ENCODE data around the gene DAB1.

The DAB1 gene

DNA sequence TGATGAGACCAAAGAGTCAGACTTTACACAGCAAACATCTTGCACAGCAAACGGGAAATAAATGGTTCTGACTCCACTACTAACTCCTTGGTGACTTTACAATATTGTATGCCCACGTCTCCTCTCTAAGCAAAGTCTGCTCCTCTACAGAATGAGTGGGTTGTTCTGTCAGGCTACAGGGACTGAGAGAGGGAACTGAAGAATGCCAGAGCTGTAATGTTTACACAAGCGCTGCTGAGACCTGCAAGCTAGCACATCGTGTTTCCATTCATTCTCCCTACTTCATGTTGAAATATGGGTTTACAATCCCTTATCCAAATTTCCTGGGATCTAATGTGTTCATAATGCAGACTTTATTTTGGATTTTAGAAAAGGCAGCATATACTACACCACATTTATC lies 15.9 kb downstream of the DAB1 start:
- H3K36me3 ChIP-seq (ENCODE audit: control insufficient read depth, insufficient read depth, low read length): no peaks in the 10 kb centered on the region
- no peak overlapping the region for H3K4me3 ChIP-seq (ENCODE audit: low read length)
- no peak overlapping the region for H3K9ac ChIP-seq (ENCODE audit: low read length)
- no peaks in the 10 kb centered on the region for H3K27me3 ChIP-seq (ENCODE audit: control insufficient read depth, insufficient read depth, low read length)
- H3K4me1 ChIP-seq (ENCODE audit: control insufficient read depth, insufficient read depth, low read length): peaks cover 21% of the 10 kb centered on the region
- H3K9me3 ChIP-seq (ENCODE audit: control insufficient read depth, low read length): no peaks in the 10 kb centered on the region

DNA sequence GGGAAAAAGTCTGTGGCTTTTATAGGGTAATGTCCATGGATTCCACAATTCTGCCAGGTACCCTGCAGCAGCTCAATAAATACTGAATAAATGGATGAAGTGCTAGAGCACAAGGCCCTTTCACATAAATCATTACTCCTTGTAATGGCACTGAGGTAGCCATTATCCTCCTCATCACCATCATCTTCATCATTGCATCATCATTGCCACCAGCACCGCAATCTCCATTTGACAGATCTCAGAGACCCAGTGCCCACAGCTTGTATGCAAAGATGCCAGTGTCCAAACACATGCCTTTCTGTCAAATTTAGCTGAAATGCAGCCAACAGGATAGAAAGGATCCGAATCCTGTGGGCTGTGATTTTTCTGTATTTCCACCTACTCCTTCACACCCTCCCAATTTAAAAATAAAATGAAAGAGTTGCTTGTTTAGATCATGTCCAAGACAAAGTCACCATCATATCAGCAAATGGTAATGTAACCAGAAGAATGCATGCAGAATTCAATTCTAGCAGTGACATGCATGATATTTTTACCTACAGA lies 17.4 kb downstream of the DAB1 start:
- no peaks in the 10 kb centered on the region for H3K9me3 ChIP-seq (ENCODE audit: control insufficient read depth, low read length)
- no peaks in the 10 kb centered on the region for H3K36me3 ChIP-seq (ENCODE audit: control insufficient read depth, insufficient read depth, low read length)
- no peak overlapping the region for H3K9ac ChIP-seq (ENCODE audit: low read length)
- H3K27me3 ChIP-seq (ENCODE audit: control insufficient read depth, insufficient read depth, low read length): no peaks in the 10 kb centered on the region
- peaks cover 19% of the 10 kb centered on the region for H3K4me1 ChIP-seq (ENCODE audit: control insufficient read depth, insufficient read depth, low read length)
- H3K4me3 ChIP-seq (ENCODE audit: low read length): no peak overlapping the region

DNA sequence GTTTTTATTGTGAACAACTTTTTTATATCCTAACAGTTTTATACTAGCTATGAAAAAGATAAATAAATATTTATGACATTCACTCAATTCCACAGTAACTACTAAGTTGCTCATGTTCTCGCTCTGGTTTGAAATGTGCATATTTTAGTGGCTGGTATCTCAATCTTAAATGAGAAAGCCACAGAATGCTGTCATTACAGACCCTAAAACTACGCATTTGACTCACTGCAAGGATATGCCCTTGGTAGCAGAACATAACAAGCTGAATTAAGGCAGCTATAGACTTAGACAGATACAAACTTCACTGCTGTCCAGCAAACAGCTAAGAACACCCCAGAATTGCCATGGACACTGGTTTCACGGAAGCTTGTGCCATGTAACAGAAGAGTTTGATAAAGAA lies 19.0 kb downstream of the DAB1 start:
- no peaks in the 10 kb centered on the region for H3K9me3 ChIP-seq (ENCODE audit: control insufficient read depth, low read length)
- H3K27me3 ChIP-seq (ENCODE audit: control insufficient read depth, insufficient read depth, low read length): no peaks in the 10 kb centered on the region
- H3K9ac ChIP-seq (ENCODE audit: low read length): no peak overlapping the region
- H3K36me3 ChIP-seq (ENCODE audit: control insufficient read depth, insufficient read depth, low read length): no peaks in the 10 kb centered on the region
- peaks cover 14% of the 10 kb centered on the region for H3K4me1 ChIP-seq (ENCODE audit: control insufficient read depth, insufficient read depth, low read length)
- H3K4me3 ChIP-seq (ENCODE audit: low read length): no peak overlapping the region

DNA sequence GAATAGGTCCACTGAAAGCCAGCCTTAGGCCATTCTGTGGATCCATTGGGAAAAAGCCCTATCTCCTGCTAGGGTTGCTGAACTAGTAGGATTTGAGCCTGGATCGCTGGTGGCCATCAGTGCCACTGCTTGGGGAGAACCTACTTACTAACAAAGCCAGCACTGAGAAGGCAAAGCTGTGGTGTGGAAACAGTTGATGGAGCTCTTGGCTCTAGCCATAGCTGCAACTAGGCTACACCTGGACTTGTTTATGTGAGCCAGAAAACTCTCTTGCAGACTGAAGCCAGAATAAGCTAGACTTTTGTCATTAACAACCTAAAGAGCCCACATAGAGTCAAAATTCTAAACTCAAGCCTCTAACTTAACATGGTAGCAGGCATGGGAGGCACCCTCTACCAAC lies 20.7 kb downstream of the DAB1 start:
- Histone ChIP-seq H3K36me3 (ENCODE audit: control insufficient read depth, insufficient read depth, low read length) (no peaks in the 10 kb centered on the region), H3K4me3 (ENCODE audit: low read length) (no peak overlapping the region), H3K9ac (ENCODE audit: low read length) (no peak overlapping the region), H3K27me3 (ENCODE audit: control insufficient read depth, insufficient read depth, low read length) (no peaks in the 10 kb centered on the region), H3K4me1 (ENCODE audit: control insufficient read depth, insufficient read depth, low read length) (peaks cover 11% of the 10 kb centered on the region), H3K9me3 (ENCODE audit: control insufficient read depth, low read length) (no peaks in the 10 kb centered on the region)

DNA sequence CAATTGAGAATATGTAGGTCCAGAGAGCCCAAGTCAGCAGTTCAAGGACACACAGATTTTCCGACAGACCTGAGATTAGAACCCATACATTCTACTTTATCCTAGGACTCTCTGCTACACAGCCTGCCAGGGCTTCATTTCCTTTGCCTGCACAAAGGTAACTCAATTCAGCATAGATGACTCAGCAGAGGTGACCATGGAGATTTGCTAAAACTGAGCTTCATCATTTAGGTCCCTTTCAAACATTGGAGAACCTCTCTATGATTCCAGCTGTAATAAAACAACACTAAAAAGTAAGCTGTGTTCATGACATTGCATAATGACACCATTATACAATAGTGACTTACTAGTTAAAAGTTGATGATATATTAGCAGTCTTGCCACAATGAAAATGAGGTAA lies 22.2 kb downstream of the DAB1 start:
- H3K9ac ChIP-seq (ENCODE audit: low read length): no peak overlapping the region
- no peaks in the 10 kb centered on the region for H3K27me3 ChIP-seq (ENCODE audit: control insufficient read depth, insufficient read depth, low read length)
- no peaks in the 10 kb centered on the region for H3K36me3 ChIP-seq (ENCODE audit: control insufficient read depth, insufficient read depth, low read length)
- no peaks in the 10 kb centered on the region for H3K9me3 ChIP-seq (ENCODE audit: control insufficient read depth, low read length)
- H3K4me1 ChIP-seq (ENCODE audit: control insufficient read depth, insufficient read depth, low read length): peaks cover 5% of the 10 kb centered on the region
- no peak overlapping the region for H3K4me3 ChIP-seq (ENCODE audit: low read length)

DNA sequence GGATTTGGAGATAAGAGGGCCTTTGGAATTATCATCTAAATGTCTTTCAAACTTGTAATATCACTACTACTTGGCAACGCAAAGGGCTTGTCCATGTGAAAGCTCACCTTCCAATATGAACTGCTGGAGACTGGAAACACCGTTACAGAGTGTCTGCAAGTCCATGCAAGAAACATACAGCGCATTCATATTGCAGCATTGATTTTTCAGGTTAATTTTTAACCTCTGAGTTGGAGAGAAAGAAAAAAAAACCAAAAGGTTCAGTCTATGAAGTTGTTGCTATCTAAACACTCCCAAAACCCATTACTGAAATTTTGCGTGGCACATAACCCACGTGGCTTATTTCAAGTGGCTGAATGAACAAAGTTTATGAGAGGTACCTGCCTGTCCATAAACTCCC lies 23.8 kb downstream of the DAB1 start:
- H3K9me3 ChIP-seq (ENCODE audit: control insufficient read depth, low read length): no peaks in the 10 kb centered on the region
- H3K27me3 ChIP-seq (ENCODE audit: control insufficient read depth, insufficient read depth, low read length): no peaks in the 10 kb centered on the region
- peaks cover 4% of the 10 kb centered on the region for H3K4me1 ChIP-seq (ENCODE audit: control insufficient read depth, insufficient read depth, low read length)
- no peak overlapping the region for H3K9ac ChIP-seq (ENCODE audit: low read length)
- no peak overlapping the region for H3K4me3 ChIP-seq (ENCODE audit: low read length)
- no peaks in the 10 kb centered on the region for H3K36me3 ChIP-seq (ENCODE audit: control insufficient read depth, insufficient read depth, low read length)

DNA sequence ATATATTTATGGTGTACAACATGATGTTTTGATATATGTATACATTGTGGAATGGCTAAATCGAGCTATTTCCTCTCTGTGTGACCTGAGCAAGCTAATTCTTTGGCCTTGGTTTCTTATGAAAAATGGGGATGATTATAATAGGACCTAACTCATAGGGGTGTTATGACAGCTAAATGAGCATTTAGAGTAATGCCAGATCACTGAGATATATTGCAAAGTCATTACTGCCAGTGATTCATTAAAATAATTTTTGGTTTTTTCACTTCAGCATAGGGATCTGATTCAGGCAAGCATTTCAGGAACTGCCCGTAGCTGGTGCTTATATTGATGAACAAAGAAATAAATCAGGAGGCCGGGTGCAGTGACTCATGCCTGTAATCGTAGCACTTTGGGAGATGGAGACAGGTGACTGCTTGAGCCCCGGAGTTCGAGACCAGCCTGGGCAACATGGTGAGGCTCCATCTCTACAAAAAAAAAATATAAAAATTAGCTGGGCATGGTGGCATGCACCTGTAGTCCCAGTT lies 30.7 kb downstream of the DAB1 start:
- no peaks in the 10 kb centered on the region for H3K9me3 ChIP-seq (ENCODE audit: control insufficient read depth, low read length)
- H3K9ac ChIP-seq (ENCODE audit: low read length): no peak overlapping the region
- no peak overlapping the region for H3K4me3 ChIP-seq (ENCODE audit: low read length)
- H3K4me1 ChIP-seq (ENCODE audit: control insufficient read depth, insufficient read depth, low read length): no peaks in the 10 kb centered on the region
- H3K36me3 ChIP-seq (ENCODE audit: control insufficient read depth, insufficient read depth, low read length): no peaks in the 10 kb centered on the region
- no peaks in the 10 kb centered on the region for H3K27me3 ChIP-seq (ENCODE audit: control insufficient read depth, insufficient read depth, low read length)

DNA sequence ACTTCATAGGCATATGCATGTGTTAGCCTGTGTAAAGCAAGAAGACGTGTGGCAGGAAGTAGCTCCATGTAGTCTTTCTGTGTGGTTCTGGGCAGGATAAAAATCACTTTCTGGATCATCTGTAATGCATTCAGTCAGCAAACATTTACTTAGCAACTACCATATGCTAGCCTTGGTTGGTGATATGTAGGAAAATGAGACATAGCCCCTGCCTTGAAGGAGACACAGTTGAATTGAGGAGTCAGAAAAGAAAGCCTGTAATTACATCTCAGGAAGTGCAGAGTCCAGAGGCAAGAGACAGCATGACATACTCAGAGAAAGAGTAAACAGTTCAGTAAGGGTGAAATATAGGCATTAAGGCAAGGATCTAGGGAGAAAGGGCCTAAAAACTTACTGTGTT lies 38.5 kb downstream of the DAB1 start:
- Histone ChIP-seq H3K4me1 (ENCODE audit: control insufficient read depth, insufficient read depth, low read length) (peaks cover 6% of the 10 kb centered on the region), H3K36me3 (ENCODE audit: control insufficient read depth, insufficient read depth, low read length) (no peaks in the 10 kb centered on the region), H3K9ac (ENCODE audit: low read length) (no peak overlapping the region), H3K9me3 (ENCODE audit: control insufficient read depth, low read length) (no peaks in the 10 kb centered on the region), H3K27me3 (ENCODE audit: control insufficient read depth, insufficient read depth, low read length) (no peaks in the 10 kb centered on the region), H3K4me3 (ENCODE audit: low read length) (no peak overlapping the region)

DNA sequence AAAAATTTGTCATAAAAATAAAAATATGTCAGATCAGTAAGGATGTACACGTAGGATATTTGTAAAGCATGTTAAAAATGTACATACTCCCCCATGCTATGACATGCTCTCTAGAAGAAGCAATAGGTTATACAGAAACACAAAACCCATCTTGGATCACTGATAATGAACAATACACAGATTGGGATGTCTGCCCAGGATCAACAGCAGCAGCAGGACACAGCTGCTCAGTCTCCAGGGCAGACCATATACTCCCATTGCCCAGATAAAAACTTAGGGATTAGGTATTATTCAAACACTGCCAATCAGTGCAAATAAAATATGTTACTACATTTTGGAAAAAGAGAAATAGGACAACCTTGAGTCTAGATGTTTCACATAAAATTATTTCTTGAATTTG lies 39.0 kb downstream of the DAB1 start:
- Histone ChIP-seq H3K36me3 (ENCODE audit: control insufficient read depth, insufficient read depth, low read length) (no peaks in the 10 kb centered on the region), H3K27me3 (ENCODE audit: control insufficient read depth, insufficient read depth, low read length) (no peaks in the 10 kb centered on the region), H3K4me1 (ENCODE audit: control insufficient read depth, insufficient read depth, low read length) (peaks cover 6% of the 10 kb centered on the region), H3K4me3 (ENCODE audit: low read length) (no peak overlapping the region), H3K9ac (ENCODE audit: low read length) (no peak overlapping the region), H3K9me3 (ENCODE audit: control insufficient read depth, low read length) (no peaks in the 10 kb centered on the region)

DNA sequence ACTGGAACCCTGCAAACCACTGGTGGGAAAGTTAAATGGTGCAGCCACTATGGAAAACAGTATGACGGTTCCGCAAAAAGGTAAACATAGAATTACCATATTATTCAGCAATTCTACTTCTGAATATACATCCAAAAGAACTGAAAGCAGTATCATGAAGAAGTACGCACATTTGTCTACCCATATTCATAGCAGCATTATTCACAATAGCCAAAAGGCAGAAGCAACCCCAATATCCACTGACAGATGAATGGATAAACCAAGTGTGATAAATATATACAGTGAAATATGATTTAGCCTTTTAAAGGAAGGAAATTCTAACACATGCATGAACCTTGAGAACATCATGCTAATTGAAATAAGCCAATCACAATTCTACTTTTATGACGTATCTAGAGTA lies 39.6 kb downstream of the DAB1 start:
- peaks cover 6% of the 10 kb centered on the region for H3K4me1 ChIP-seq (ENCODE audit: control insufficient read depth, insufficient read depth, low read length)
- H3K27me3 ChIP-seq (ENCODE audit: control insufficient read depth, insufficient read depth, low read length): no peaks in the 10 kb centered on the region
- H3K4me3 ChIP-seq (ENCODE audit: low read length): no peak overlapping the region
- H3K9me3 ChIP-seq (ENCODE audit: control insufficient read depth, low read length): no peaks in the 10 kb centered on the region
- H3K36me3 ChIP-seq (ENCODE audit: control insufficient read depth, insufficient read depth, low read length): no peaks in the 10 kb centered on the region
- no peak overlapping the region for H3K9ac ChIP-seq (ENCODE audit: low read length)

DNA sequence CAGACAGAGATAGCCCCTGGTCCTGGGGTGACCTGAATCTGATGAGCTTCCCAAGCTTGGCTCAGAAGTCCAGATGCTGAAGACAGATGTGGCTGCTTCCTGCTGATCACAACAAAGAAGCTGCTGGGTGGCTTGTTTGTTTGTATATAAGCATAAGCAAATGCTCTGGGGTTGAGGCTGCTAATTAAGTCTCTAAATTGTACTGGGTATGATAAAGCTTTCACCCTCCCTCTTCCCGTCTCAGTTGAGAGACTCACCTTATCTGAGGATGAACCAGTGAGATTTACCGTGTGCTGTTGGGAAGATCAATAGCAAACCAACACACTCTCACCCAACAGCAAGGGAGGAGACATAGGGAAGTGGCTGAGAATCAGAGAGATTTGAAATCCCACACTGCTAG lies 42.0 kb downstream of the DAB1 start:
- Histone ChIP-seq H3K4me3 (ENCODE audit: low read length) (no peak overlapping the region), H3K9me3 (ENCODE audit: control insufficient read depth, low read length) (no peaks in the 10 kb centered on the region), H3K36me3 (ENCODE audit: control insufficient read depth, insufficient read depth, low read length) (no peaks in the 10 kb centered on the region), H3K9ac (ENCODE audit: low read length) (no peak overlapping the region), H3K27me3 (ENCODE audit: control insufficient read depth, insufficient read depth, low read length) (no peaks in the 10 kb centered on the region), H3K4me1 (ENCODE audit: control insufficient read depth, insufficient read depth, low read length) (peaks cover 6% of the 10 kb centered on the region)

DNA sequence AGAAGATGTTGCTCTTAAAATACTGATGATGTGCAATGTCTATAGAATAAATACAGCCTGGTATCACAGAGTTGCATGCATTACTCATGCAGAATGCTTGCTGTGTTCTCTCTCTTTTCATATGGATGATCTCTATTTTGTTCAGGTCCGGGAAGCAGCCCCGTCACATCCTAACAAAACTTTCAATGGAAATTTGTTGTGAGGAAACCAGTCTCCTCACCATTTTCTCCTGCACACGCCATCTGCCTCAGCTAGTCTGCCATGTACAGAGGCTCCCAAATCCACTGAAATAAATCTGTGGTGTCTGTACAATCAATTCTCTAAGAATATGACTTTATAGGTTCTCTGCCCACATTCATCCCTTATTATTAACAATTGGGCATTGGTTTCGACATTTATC lies 42.4 kb downstream of the DAB1 start:
- no peak overlapping the region for H3K4me3 ChIP-seq (ENCODE audit: low read length)
- no peaks in the 10 kb centered on the region for H3K36me3 ChIP-seq (ENCODE audit: control insufficient read depth, insufficient read depth, low read length)
- H3K4me1 ChIP-seq (ENCODE audit: control insufficient read depth, insufficient read depth, low read length): peaks cover 6% of the 10 kb centered on the region
- H3K27me3 ChIP-seq (ENCODE audit: control insufficient read depth, insufficient read depth, low read length): no peaks in the 10 kb centered on the region
- H3K9me3 ChIP-seq (ENCODE audit: control insufficient read depth, low read length): no peaks in the 10 kb centered on the region
- no peak overlapping the region for H3K9ac ChIP-seq (ENCODE audit: low read length)

DNA sequence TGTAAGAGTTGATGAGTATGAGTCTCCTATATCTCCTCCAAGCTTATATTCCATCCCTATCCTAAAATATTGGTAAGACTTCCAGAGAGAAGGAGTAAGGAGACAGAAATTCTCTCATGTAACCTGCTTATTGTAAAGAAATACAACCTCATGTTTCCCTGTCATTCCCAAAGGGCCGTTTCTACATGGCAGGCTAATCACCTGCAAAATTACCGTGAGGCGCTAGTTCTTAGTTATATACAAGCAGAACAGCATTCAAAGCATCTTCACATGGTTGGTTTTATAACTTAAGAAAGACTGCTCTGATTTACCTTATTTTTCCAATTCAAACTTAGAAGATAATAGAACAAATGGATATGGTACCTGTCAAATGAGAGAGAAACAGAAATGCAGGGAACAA lies 42.9 kb downstream of the DAB1 start:
- no peak overlapping the region for H3K4me3 ChIP-seq (ENCODE audit: low read length)
- H3K36me3 ChIP-seq (ENCODE audit: control insufficient read depth, insufficient read depth, low read length): no peaks in the 10 kb centered on the region
- no peaks in the 10 kb centered on the region for H3K27me3 ChIP-seq (ENCODE audit: control insufficient read depth, insufficient read depth, low read length)
- no peak overlapping the region for H3K9ac ChIP-seq (ENCODE audit: low read length)
- peaks cover 6% of the 10 kb centered on the region for H3K4me1 ChIP-seq (ENCODE audit: control insufficient read depth, insufficient read depth, low read length)
- H3K9me3 ChIP-seq (ENCODE audit: control insufficient read depth, low read length): no peaks in the 10 kb centered on the region

Data from mucosa of stomach (tissue), 1 donor.